Neural cell (in vitro differentiated cells): ENCODE measurements around the gene KDM1A.

Experiments
- EP300 ChIP-seq: fragments of 450-650 bp; conservative IDR thresholded peaks from 2 replicates; pipeline ENCODE4 v1.6.1; 2014; ENCODE audit warnings: antibody characterized with exemption, mild to moderate bottlenecking, moderate library complexity; ENCODE audit not compliant: poor library complexity, severe bottlenecking
- EZH2 ChIP-seq: fragments of 200-600, 300-800 bp; shearing (Covaris generic), sonication (generic); IDR thresholded peaks from 2 replicates; pipeline ENCODE4 v1.6.1; 2014; ENCODE audit warnings: antibody characterized with exemption, low read length, borderline replicate concordance, mild to moderate bottlenecking; ENCODE audit not compliant: insufficient read depth, poor library complexity, severe bottlenecking
- SMC3 ChIP-seq: fragments of 450-650 bp; conservative IDR thresholded peaks from 2 replicates; pipeline ENCODE4 v1.6.1; 2014; ENCODE audit warnings: antibody characterized with exemption, mild to moderate bottlenecking, moderate library complexity; ENCODE audit not compliant: poor library complexity
- TAF1 ChIP-seq: IDR thresholded peaks from 2 replicates; pipeline ENCODE4 v1.6.1; 2012; ENCODE audit warnings: low read depth
- TF ChIP-seq, protein P1 (sequence below): fragments of 450-650 bp; IDR thresholded peaks from 2 replicates; pipeline ENCODE4 v1.5.1; 2014; ENCODE audit warnings: antibody characterized with exemption, mild to moderate bottlenecking, moderate library complexity; ENCODE audit not compliant: poor library complexity, severe bottlenecking

DNA sequence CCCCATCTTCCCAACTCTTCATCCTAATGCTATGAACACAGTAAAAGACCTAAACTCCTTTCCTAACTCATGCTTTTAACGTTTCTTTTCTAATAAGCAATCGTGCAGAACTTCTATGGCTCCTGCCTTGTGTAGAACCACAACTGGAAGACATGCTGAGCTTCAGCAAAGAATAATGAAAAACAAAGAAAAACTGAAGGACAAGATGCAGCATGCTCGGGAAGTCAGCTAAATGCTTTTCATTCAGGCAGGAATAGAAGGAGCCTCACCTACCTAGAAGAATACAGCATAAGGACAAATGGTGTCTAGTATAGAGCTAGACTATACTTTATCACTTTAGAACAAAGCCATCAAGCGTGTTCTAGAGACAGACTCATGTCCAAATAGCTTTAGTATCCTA is 103.5 kb downstream of the KDM1A start:
- TF ChIP-seq SMC3 (no peak), EZH2 (no peak), TAF1 (no peak), EP300 (no peak)
- TF ChIP-seq, protein P1, sequence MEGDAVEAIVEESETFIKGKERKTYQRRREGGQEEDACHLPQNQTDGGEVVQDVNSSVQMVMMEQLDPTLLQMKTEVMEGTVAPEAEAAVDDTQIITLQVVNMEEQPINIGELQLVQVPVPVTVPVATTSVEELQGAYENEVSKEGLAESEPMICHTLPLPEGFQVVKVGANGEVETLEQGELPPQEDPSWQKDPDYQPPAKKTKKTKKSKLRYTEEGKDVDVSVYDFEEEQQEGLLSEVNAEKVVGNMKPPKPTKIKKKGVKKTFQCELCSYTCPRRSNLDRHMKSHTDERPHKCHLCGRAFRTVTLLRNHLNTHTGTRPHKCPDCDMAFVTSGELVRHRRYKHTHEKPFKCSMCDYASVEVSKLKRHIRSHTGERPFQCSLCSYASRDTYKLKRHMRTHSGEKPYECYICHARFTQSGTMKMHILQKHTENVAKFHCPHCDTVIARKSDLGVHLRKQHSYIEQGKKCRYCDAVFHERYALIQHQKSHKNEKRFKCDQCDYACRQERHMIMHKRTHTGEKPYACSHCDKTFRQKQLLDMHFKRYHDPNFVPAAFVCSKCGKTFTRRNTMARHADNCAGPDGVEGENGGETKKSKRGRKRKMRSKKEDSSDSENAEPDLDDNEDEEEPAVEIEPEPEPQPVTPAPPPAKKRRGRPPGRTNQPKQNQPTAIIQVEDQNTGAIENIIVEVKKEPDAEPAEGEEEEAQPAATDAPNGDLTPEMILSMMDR: no peak
